ENCODE results near the gene GUCA2A.

GUCA2A gene

GRCh38 chr1:42165511-42166210, 1.1 kb upstream of the GUCA2A start (continued):
- TF ChIP-seq ZBTB49 (tag by site-specific recombination; IDR thresholded peaks at IDR 0.05; ENCODE audit: low read depth) (no peak), ZNF600 (tag by site-specific recombination; IDR thresholded peaks at IDR 0.05) (peak; percentile 91), ZNF843 (tag by site-specific recombination; IDR thresholded peaks at IDR 0.05) (peak; percentile 58; the same call in 1 of the 2 replicates), KLF10 (tag by site-specific recombination; IDR thresholded peaks at IDR 0.05) (peak; percentile 51; the same call in 1 of the 2 replicates), ZNF544 (tag by site-specific recombination; IDR thresholded peaks at IDR 0.05) (peak; percentile 80; the same call in 1 of the 2 replicates), ZNF292 (tag by site-specific recombination; IDR thresholded peaks at IDR 0.05; ENCODE audit: borderline replicate concordance, low read depth) (no peak), ZNF37A (tag by site-specific recombination; IDR thresholded peaks at IDR 0.05) (no peak), OSR2 (tag by site-specific recombination; IDR thresholded peaks at IDR 0.05) (no peak), ZNF2 (tag by site-specific recombination; IDR thresholded peaks at IDR 0.05) (peak; percentile 52; the same call in 1 of the 2 replicates), GLI4 (tag by site-specific recombination; IDR thresholded peaks at IDR 0.05) (no peak), ZBTB7A (tag by site-specific recombination; IDR thresholded peaks at IDR 0.05; ENCODE audit: low read depth) (no peak), KLF7 (tag by site-specific recombination; IDR thresholded peaks at IDR 0.05; ENCODE audit: borderline replicate concordance) (0 out of 2 replicates have a peak, but pooled peaks have one; percentile 41), ZNF404 (tag by site-specific recombination; IDR thresholded peaks at IDR 0.05) (no peak), ZNF776 (tag by site-specific recombination; IDR thresholded peaks at IDR 0.05; ENCODE audit: borderline replicate concordance) (no peak), KLF16 (tag by site-specific recombination; IDR thresholded peaks at IDR 0.05) (peak; percentile 99), ZNF302 (tag by site-specific recombination; IDR thresholded peaks at IDR 0.05; ENCODE audit: low read depth) (no peak), SCRT1 (tag by site-specific recombination; IDR thresholded peaks at IDR 0.05; ENCODE audit: borderline replicate concordance) (no peak), ZNF433 (tag by site-specific recombination; IDR thresholded peaks at IDR 0.05; ENCODE audit: low read depth) (no peak), ZNF311 (tag by site-specific recombination; IDR thresholded peaks at IDR 0.05; ENCODE audit: borderline replicate concordance) (no peak), ZNF16 (tag by site-specific recombination; IDR thresholded peaks at IDR 0.05; ENCODE audit: low read depth) (no peak), ZBTB20 (tag by site-specific recombination; IDR thresholded peaks at IDR 0.05) (peak; percentile 52), GLIS2 (tag by site-specific recombination; IDR thresholded peaks at IDR 0.05) (peak; percentile 23; the same call in 1 of the 2 replicates), ZNF561 (tag by site-specific recombination; IDR thresholded peaks at IDR 0.05; ENCODE audit: borderline replicate concordance) (0 out of 2 replicates have a peak, but pooled peaks have one; percentile 32), ZNF792 (tag by site-specific recombination; IDR thresholded peaks at IDR 0.05) (0 out of 2 replicates have a peak, but pooled peaks have one; percentile 19), ZNF10 (tag by site-specific recombination; IDR thresholded peaks at IDR 0.05) (no peak), ZNF155 (tag by site-specific recombination; IDR thresholded peaks at IDR 0.05) (no peak), ZNF704 (tag by site-specific recombination; IDR thresholded peaks at IDR 0.05) (no peak), ZNF629 (tag by site-specific recombination; IDR thresholded peaks at IDR 0.05) (0 out of 2 replicates have a peak, but pooled peaks have one; percentile 28), ZNF175 (tag by site-specific recombination; IDR thresholded peaks at IDR 0.05) (no peak)
- TF ChIP-seq, protein P1, sequence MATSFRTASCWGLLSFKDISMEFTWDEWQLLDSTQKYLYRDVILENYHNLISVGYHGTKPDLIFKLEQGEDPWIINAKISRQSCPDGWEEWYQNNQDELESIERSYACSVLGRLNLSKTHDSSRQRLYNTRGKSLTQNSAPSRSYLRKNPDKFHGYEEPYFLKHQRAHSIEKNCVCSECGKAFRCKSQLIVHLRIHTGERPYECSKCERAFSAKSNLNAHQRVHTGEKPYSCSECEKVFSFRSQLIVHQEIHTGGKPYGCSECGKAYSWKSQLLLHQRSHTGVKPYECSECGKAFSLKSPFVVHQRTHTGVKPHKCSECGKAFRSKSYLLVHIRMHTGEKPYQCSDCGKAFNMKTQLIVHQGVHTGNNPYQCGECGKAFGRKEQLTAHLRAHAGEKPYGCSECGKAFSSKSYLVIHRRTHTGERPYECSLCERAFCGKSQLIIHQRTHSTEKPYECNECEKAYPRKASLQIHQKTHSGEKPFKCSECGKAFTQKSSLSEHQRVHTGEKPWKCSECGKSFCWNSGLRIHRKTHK (tag by site-specific recombination; IDR thresholded peaks at IDR 0.05) = no peak
- TF ChIP-seq, protein P2, sequence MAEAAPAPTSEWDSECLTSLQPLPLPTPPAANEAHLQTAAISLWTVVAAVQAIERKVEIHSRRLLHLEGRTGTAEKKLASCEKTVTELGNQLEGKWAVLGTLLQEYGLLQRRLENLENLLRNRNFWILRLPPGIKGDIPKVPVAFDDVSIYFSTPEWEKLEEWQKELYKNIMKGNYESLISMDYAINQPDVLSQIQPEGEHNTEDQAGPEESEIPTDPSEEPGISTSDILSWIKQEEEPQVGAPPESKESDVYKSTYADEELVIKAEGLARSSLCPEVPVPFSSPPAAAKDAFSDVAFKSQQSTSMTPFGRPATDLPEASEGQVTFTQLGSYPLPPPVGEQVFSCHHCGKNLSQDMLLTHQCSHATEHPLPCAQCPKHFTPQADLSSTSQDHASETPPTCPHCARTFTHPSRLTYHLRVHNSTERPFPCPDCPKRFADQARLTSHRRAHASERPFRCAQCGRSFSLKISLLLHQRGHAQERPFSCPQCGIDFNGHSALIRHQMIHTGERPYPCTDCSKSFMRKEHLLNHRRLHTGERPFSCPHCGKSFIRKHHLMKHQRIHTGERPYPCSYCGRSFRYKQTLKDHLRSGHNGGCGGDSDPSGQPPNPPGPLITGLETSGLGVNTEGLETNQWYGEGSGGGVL (tag by site-specific recombination; IDR thresholded peaks at IDR 0.05) = peak; percentile 99
- TF ChIP-seq, protein P3, sequence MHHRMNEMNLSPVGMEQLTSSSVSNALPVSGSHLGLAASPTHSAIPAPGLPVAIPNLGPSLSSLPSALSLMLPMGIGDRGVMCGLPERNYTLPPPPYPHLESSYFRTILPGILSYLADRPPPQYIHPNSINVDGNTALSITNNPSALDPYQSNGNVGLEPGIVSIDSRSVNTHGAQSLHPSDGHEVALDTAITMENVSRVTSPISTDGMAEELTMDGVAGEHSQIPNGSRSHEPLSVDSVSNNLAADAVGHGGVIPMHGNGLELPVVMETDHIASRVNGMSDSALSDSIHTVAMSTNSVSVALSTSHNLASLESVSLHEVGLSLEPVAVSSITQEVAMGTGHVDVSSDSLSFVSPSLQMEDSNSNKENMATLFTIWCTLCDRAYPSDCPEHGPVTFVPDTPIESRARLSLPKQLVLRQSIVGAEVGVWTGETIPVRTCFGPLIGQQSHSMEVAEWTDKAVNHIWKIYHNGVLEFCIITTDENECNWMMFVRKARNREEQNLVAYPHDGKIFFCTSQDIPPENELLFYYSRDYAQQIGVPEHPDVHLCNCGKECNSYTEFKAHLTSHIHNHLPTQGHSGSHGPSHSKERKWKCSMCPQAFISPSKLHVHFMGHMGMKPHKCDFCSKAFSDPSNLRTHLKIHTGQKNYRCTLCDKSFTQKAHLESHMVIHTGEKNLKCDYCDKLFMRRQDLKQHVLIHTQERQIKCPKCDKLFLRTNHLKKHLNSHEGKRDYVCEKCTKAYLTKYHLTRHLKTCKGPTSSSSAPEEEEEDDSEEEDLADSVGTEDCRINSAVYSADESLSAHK (tag by site-specific recombination; IDR thresholded peaks at IDR 0.05) = no peak

Data from HEK293 (cell line).